ENCODE results near the gene UTF1. TPM values are rescaled to one million over a fixed set of nuclear protein-coding genes. Genes with fewer than 3 reads are reported as not detected.
A peak's percentile ranks its signal among the peaks of the same experiment; 100 is the strongest.

UTF1 gene
- polyA plus RNA-seq, 3 donors: not detected

DNA sequence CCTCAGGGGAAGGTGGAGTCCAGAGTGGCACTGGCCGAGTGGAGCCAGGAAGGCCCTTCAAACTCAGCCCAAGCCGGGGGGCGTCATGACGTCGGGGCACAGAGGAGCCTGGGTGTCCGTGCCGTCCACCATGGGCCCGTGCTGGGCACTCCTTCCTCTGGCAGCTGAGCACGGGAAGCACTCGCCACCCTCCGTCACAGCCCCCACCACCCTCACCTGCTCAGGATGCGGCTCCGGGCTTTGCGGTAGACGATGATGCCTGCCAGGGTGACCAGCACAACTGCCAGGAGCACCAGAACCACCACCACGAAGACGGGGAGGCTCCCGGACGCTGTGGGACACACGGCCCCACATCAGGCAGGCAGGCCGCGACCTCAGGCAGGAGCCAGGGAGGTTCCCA is 38.5 kb downstream of the UTF1 start:
- 94 to 96% (median 95%) methylated on average over 19 to 22 of the region's 22 CpGs for WGBS, 3 donors
- H3K27ac ChIP-seq (ENCODE audit: low read depth, low read length): no peak overlapping the region

DNA sequence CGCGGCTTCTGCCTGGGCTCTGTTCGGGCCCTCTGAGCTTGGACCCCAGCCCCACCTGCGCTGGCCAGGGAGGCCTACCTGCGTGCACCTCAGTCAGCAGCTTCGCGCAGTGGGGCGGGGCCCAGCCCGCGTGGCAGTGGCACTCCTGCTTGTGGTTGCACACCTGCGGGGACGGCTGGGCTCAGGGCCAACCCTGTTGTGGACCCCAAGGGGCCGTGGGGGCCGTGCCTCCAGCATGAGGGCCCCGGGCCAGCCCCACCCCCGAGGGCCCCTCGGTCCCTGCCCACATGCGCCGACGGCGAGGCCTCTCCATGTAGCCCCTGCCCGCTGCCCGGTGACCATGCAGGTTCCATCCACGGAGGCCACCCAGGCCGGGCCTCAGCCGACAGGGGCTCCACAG is 39.4 kb downstream of the UTF1 start:
- 90 to 91% (median 91%) methylated on average over 21 to 26 of the region's 26 CpGs for WGBS, 3 donors
- H3K27ac ChIP-seq (ENCODE audit: low read depth, low read length): no peak overlapping the region

DNA sequence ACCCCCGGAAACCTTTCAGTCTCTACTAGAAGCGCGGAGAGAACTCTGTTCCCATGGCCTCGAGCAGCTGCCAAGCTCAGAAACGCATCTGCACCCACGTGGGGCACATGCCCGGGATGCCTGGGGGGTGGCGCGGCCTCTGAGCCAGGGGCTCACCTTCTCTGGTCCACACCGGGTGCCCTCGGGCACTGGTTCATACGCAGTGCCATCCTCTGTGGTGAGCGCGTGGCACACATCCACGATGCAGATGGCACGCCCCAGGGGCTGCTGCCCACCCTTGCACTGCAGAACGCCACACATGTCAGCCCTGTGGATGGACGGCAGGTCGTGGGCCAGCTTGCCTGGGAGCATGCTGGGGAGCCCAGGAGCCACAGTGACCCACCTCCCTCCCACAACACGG is 40.2 kb downstream of the UTF1 start:
- WGBS, 3 donors: 90 to 93% (median 91%) methylated on average over 20 of the region's 20 CpGs
- no peak overlapping the region for H3K27ac ChIP-seq (ENCODE audit: low read depth, low read length)

DNA sequence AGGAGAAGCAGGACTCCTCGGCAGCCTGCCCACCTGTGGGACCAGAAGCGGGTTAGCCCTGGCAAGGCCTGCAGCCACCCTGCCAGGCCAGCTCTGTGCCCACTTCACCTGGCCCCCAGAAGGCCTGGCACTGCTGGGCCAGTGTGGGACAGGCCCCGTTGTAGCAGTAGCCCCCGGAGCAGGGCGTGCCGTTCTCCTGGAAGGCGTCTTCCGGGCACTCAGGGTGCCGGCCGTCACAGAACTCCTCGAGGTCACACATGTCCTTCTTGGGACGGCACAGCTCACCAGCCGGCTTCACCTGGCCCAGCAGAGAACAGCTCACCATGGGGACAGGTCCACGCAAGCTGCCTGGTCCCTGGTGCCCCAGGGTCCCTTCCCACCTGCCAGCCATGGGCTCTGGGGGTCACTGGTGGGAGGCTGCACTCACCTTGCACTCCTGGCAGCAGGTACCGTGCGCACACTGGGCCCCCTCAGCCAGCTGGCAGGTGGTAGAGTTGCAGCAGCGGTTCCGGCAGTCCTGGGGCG is 40.8 kb downstream of the UTF1 start:
- WGBS, 3 donors: 91 to 94% (median 94%) methylated on average over 18 to 19 of the region's 19 CpGs
- H3K27ac ChIP-seq (ENCODE audit: low read depth, low read length): no peak overlapping the region

DNA sequence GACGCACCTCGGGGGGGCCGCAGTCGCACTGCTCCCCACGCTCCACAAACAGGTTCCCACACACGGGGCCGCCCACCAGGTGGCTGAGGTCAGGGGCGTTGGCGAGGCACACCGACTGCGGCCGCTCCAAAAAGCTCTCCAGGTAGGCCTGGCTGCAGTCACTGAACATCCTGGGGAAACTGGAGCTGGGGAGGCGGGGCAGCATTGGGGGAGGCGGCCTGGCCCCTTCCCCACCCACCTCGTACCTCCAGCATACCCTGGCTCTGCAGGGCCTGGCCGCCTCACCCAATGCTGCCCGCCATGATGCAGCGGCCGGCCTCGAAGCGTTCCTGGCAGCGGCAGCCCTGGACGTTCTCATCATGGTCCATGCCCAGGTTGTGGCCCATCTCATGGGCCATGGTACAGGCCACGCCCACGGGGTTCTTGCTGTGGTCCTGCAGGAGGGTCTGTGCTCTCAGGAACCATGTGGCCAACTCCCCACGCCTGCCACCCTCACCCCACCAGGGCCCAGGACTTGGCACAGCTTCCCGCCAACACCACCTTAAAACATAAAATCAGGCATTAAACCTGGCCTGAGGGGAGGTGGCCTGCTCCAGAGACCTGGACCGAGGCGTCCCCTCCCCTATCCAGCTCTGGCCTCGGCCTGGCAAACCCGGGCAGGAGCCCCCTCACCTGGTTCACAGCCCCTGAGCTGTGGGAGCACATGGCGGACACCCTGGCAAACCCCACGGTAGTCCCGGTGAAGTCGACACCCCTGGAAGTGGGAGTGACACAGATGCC is 41.7 kb downstream of the UTF1 start:
- WGBS, 3 donors: 85 to 88% (median 87%) methylated on average over 35 of the region's 35 CpGs
- H3K27ac ChIP-seq (ENCODE audit: low read depth, low read length): no peak overlapping the region

DNA sequence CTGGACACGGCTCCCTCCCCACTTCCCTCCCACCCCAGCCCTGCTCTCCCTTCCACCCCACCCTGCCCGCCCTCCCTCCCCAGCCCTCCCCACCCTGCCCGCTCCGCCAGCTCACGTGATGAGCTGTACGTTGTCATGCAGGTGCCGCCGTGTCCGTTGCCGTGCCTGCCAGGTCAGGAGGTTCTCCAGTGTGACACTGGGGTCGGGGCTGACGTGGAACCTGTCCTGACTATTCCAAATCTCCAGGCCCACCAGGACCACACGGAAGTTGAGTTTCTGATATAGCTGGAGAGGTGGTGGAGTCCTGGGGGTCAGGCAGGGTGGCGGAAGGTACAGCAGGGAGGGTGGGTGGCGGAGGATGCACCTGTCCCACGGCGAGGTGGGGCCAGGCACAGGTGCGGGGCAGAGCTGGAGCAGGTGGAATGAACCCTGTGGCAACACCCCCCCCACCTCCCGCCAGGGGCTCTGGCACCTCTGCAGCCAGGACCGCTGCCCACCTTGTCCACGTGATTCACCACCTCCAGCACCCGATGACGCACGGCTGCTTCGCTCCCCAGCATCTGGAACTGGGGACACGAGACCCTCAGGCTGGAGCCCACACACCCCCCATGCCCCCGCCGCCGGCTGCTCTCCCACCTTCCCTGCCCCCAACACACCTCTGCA is 42.4 kb downstream of the UTF1 start:
- H3K27ac ChIP-seq (ENCODE audit: low read depth, low read length): no peak overlapping the region
- 83 to 93% (median 88%) methylated on average over 27 to 29 of the region's 29 CpGs for WGBS, 3 donors

DNA sequence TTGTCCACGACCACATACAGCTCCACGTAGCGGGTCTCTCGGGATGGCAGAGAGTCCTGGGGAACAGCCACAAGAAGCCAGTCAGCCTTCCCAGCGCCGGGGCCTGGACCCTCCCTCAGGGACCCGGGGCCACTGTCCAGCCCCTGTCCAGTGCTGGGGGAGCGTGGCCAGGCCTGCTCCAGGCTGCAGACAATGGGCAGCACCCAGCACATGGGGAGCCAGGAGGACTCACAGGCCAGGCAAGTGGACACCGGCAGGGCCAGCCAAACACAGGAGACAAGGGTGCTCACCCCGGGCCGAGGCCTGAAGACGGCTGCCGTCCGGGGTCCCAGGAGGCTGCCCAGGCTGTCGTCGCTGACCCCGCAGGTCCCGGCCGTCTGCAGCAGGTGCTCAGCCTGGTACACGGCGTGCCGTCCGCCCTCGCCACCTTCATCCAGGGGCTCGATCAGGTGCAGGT is 43.0 kb downstream of the UTF1 start:
- 91 to 94% (median 93%) methylated on average over 18 to 25 of the region's 25 CpGs for WGBS, 3 donors
- H3K27ac ChIP-seq (ENCODE audit: low read depth, low read length): no peak overlapping the region

DNA sequence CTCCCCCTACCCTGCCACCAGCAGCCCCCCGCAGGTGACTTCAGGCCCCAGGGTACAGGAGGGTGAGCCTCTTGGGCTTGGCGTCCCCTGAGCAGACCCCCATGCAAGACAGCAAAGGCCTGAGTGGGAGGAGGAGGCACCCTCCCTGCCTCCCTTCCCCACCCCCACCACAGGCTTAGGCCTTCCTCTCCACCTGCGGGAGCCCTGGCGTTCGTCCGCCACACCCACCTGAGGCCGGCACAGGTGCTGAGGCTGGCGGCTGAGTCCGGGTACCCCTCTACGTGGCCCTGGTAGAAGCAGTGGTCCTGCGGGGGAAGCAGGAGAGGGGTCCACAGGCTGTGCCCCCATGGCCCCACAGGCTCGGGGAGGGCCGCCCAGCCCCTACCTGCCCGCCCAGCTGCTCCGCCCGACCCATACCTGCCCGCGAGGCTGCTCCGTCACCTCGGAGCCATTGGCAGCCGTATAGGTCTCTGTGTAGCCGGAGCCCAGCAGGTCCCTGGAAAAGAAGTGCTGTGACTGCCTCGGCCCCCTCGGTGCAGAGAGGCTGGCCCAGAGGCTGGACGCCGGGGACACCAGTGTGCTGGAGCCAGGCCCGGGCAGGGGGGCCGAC is 43.6 kb downstream of the UTF1 start:
- WGBS, 3 donors: 83 to 94% (median 88%) methylated on average over 15 to 28 of the region's 28 CpGs
- no peak overlapping the region for H3K27ac ChIP-seq (ENCODE audit: low read depth, low read length)

DNA sequence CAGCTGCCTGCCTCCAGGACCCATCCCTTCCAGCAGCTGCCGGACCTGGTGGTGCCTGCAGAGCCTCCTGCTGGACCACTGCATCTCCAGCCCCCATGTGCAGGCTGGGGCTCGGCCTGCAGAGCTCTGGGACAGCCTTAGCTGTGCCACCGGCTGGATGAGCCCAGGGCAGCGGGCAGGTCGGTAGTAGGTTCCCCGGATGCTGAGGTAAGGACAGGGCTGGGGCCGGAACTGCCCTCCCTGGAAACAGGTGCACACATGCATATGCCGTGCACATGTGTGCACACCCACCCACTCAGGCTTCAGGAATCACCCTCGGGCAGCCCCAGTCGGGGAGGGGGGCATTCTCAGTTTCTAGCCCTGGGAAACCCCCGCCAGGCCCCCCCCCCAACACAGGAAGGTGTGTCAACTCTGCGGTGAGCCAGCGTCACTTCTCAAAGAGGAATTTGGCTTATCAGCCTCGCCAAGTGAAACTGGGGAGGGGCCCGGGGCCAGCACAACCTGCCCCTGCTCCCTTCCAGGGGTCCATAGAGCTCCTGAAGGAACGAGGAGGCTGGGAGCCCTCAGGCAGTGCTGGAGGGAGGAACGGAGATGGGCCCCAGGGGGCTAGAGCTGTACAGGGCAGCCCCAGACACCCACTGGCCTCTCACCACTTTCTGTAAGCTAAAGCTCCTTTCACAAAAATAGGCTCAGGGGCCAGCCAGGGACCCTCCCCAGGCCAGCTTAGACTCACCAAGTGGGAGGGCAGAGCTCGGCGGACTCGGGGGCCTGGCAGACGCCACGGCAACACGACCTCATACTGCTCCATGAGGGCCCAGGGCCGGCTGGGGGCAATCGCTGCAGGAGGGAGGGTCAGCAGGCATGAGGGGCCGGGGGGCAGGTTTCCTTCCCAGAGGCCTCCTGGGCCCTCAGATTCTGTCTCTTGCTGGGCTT is 45.0 kb downstream of the UTF1 start:
- 19 to 56% (median 30%) methylated on average over 22 to 26 of the region's 26 CpGs for WGBS, 3 donors

DNA sequence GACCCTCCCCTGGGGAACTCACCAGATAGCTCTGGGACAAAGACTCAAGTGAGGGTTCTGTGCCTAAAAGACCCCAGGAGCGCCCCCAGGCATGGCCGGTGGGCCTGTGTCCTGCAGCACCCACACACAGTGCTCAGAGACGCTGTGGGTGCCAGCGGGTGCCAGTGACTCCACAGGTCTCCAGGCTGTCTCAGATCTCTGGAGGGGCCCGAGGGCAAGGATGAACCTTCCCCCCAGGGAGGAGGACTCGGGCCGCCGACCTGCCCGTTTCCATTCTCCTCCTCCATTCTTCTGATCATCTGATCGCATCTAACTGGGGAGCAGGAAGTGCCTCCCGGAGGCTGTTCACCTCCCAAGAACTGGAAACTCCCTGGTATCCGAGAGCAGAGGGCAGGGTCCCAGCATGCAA is 45.7 kb downstream of the UTF1 start:
- WGBS, 3 donors: 7 to 48% (median 17%) methylated on average over 11 to 12 of the region's 12 CpGs
- H3K27ac ChIP-seq (ENCODE audit: low read depth, low read length): no peak overlapping the region

More for the DNA sequence above, 45.0 kb downstream of the UTF1 start:
- no peak overlapping the region for H3K27ac ChIP-seq (ENCODE audit: low read depth, low read length)

DNA sequence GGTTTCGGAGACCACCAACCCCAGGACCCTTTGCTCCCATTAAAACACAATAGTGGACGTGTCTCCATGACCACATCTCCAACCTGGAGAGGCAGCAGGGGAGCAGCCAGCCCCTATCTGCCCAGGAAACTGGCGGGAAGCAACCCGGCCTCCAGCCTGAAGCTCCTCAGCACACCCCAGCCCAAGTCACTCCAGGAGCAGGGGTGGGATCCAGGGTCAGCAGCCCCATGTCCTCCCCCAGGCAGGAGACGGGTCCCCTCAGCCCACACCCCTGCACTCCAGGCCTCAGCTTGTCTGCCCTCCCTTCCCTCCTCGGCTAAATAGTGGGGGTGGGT is 46.0 kb downstream of the UTF1 start:
- WGBS, 3 donors: 17 to 59% (median 17%) methylated on average over 5 to 6 of the region's 6 CpGs
- H3K27ac ChIP-seq (ENCODE audit: low read depth, low read length): no peak overlapping the region

DNA sequence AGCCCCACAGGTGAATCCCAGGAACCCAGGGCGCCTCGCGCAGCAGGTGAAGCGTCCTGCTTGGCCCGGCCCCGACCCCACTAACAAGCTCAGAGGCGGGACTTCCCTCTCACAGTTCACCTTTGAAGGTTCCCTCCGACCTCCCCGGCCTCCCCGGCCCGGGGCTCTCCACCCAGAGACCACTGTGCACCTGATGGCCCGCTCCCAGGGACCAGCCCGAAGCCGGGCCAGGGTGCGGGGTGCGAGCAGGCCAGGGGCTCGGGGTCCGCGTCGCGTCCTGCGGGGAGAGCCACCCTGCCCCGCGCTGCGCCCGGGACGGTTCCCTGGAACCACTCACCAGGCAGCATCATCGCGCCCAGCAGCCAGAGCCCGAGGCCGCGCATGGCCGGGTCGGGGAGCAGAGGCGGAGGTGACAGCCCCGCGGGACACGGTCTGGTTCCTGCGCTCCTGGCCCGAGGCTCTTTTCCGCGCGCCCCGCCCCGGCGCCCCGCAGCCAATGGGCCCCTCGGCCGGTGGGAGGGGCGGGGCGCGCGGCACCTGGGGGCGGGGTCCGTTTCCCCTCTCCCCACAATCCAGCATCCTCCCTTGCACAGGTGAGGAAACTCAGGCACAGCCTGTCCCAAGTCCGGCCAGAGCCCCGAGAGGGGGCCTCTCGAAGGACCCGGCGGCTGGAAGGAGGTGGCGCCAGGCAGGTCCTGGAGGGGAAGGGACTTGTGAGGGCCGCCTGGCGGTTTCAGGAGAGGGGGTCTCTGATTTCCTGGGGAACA is 46.6 kb downstream of the UTF1 start, which contains the start of gene ADAM8:
ADAM8 (minus strand) TSS at position 434 of the 767 bp plus-strand sequence; CDS start at position 383, 51 bp downstream.
- WGBS, 3 donors: 4 to 12% (median 4%) methylated on average over 38 to 63 of the region's 63 CpGs
- H3K27ac ChIP-seq (ENCODE audit: low read depth, low read length): no peak within 1 kb of the TSS

DNA sequence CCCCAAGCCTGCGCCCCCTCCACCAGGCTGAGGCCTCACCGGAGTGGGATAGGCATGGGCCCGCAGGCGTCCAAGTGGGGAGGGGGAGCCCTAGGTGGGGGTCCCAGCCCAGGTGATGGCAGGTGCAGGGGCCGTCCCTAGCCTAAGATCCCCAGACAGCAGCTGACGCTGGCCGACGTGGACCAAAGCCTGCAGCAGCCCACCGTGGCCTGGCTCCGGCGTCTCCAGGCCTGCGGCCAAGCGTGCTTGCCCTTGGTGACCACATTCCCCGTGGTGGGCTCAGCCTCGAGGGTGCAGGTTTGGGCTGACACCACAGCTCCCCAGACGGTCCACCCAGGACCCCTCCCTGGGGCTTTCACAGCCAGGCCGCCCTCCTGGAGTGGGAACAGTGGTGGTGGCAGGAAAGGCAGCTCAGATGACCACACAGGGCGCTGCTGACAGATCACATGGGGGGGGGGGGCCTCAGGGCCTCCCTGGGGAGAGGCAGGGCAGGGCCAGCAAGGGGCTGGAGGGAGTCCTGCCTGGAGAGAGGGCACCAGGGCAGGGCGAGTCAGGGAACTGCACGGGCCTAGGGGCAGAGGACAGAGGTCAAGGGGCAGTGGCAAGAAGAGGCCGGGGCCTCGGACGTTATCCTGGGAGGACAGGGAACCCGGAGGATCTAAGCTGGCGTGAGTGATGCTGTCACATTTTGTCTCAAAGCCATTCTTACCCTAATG is 47.4 kb downstream of the UTF1 start:
- H3K27ac ChIP-seq (ENCODE audit: low read depth, low read length): no peak overlapping the region
- 65 to 72% (median 68%) methylated on average over 22 to 25 of the region's 25 CpGs for WGBS, 3 donors

DNA sequence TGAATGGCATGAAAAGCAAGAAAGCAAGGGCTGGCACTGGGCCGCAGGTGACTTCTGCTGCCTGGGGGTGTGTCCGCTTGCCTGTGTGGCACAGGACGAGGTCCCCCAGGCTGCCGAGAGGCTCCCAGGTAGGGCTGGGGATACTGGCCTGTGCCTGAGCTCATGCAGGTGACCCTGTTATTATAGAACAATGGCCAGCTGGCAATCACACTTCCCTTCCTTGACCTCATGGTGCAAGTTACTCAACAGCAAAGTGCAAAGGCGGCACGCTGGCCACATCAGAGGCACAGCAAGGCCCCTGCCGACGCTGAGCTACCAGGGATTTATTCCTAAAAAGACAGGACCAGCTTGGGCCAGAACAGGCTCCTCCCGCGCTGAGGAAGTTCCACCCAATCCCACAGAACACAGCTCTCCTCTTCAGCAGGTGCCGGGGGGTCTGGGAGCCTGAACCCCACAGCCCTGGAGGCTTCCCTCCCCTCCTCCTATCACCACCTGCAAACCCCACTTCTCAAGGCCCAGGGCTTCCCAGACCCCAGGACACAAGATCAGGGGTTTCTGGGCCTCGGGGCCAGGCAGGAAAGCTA is 48.1 kb downstream of the UTF1 start:
- WGBS, 3 donors: 39 to 59% (median 51%) methylated on average over 12 of the region's 12 CpGs
- peak overlapping the region; percentile 67 for H3K27ac ChIP-seq (ENCODE audit: low read depth, low read length)

DNA sequence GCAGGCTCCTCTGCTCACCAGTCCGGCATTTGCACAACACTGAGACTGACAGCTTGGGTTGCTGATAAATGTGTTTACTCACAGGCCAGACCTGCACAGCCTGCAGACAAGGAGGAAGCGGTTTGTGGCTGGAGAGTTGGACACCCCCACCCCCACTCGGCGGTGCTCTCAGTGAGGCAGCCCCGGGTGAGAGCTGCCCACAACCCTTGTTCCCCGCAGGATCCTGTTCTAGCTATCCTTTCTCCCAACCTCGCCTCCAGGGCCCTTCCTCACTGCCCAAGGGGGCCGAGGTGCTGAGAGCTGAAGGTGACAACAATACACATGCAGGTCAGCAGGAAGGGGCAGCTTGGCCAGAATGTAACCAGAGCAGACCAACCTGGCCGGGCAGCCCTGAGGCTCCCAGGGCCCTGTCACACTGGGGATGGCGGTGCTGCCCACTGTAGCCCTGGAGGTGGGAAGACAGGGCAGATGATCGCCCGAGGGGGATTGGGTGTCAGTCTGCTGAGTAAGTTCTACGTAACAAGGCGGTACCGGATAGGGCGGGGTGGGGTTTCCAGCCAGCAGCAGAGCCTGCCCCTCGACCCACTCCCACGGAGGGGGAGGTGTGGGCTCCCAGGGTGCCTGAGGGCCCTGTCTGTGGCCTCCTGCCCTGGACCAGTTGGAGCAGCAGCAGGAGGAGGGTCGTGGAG is 48.7 kb downstream of the UTF1 start:
- peak overlapping the region; percentile 67 for H3K27ac ChIP-seq (ENCODE audit: low read depth, low read length)
- WGBS, 3 donors: 42 to 54% (median 45%) methylated on average over 19 of the region's 19 CpGs

Measured in adipose tissue (tissue), 3 donors.